Occipital lobe (tissue), 2 donors: ENCODE data around the gene MAPKAP1. TPM values are rescaled to one million over a fixed set of nuclear protein-coding genes. Genes with fewer than 3 reads are reported as not detected.
"Not testable (repeated sequence)": the region's sequence is repeated elsewhere in the genome, so short reads cannot be mapped to it uniquely, and the experiment has no call there.

Experiments
- DNase-seq: peaks from one replicate; lab custom pipeline; 2025; lab: John Stamatoyannopoulos, UW
- total RNA-seq: library from RNA; depleted of rRNA; stranded (reverse); fragments of >200 nt; gene quantifications from one replicate; pipeline ENCODE4 v1.2.3, GENCODE V29; 2014

Gene MAPKAP1
- total RNA-seq, 1 donor from 2014 or later = 37.6 TPM

GRCh38 chr9:125609744-125610143, 97.3 kb downstream of the MAPKAP1 start:
- DNase-seq = no peak

- DNase-seq = no peak
Observed at GRCh38 chr9:125608489-125609224, 98.4 kb downstream of the MAPKAP1 start.

- no peak for DNase-seq
Observed at GRCh38 chr9:125604196-125604595, 102.8 kb downstream of the MAPKAP1 start.

GRCh38 chr9:125603478-125604021, 103.5 kb downstream of the MAPKAP1 start:
- no peak for DNase-seq

GRCh38 chr9:125601961-125602360, 105.0 kb downstream of the MAPKAP1 start:
- DNase-seq = no peak

GRCh38 chr9:125600194-125600593, 106.8 kb downstream of the MAPKAP1 start:
- no peak for DNase-seq

GRCh38 chr9:125594223-125594610, 112.8 kb downstream of the MAPKAP1 start:
- DNase-seq = no peak

- DNase-seq = no peak
Observed at GRCh38 chr9:125593581-125594222, 113.3 kb downstream of the MAPKAP1 start.

- no peak for DNase-seq
Observed at GRCh38 chr9:125591888-125592287, 115.1 kb downstream of the MAPKAP1 start.

GRCh38 chr9:125591245-125591644, 115.8 kb downstream of the MAPKAP1 start:
- no peak for DNase-seq

GRCh38 chr9:125589287-125589686, 117.7 kb downstream of the MAPKAP1 start:
- no peak for DNase-seq

GRCh38 chr9:125587819-125588460, 119.1 kb downstream of the MAPKAP1 start:
- DNase-seq = no peak

GRCh38 chr9:125586172-125586511, 120.9 kb downstream of the MAPKAP1 start:
- no peak for DNase-seq

GRCh38 chr9:125585503-125586171, 121.4 kb downstream of the MAPKAP1 start:
- DNase-seq = no peak

- DNase-seq = no peak
Observed at GRCh38 chr9:125580701-125581286, 126.2 kb downstream of the MAPKAP1 start.

GRCh38 chr9:125579030-125579932, 127.7 kb downstream of the MAPKAP1 start:
- no peak for DNase-seq

GRCh38 chr9:125574126-125574877, 132.7 kb downstream of the MAPKAP1 start:
- DNase-seq = no peak

- not testable (repeated sequence) for DNase-seq
Observed at GRCh38 chr9:125572461-125572860, 134.5 kb downstream of the MAPKAP1 start.

GRCh38 chr9:125571824-125572223, 135.2 kb downstream of the MAPKAP1 start:
- DNase-seq = not testable (repeated sequence)

GRCh38 chr9:125570246-125570645, 136.8 kb downstream of the MAPKAP1 start:
- DNase-seq = no peak
